GM12872 (cell line): ENCODE data around the gene AGBL2.

Experiments used
- TF ChIP-seq, protein P1 (sequence below): IDR thresholded peaks from 3 replicates; pipeline ENCODE4 v1.5.1; 2011; ENCODE audit warnings: low read depth, mild to moderate bottlenecking, low read length, moderate library complexity; ENCODE audit not compliant: insufficient read depth

The AGBL2 gene

DNA sequence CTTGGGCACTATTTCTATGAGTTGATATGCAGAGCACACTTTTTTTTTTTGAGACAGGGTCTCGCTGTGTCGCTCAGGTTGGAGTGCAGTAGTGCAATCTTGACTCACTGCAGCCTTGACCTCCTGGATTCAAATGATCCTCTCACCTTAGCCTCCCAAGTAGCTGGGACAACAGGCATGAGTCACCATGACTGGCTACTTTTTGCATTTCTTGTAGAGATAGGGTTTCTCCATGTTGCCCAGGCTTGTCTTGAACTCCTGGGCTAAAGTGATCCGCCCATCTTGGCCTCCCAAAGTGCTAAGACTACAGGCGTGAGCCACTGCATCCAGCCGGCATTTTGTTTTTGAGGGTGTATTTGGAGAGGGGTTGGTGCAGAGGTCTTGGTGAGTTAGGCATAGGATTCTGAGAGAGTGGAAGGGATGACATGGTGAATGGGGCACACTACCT is 42.9 kb downstream of the AGBL2 start:
- TF ChIP-seq, protein P1, sequence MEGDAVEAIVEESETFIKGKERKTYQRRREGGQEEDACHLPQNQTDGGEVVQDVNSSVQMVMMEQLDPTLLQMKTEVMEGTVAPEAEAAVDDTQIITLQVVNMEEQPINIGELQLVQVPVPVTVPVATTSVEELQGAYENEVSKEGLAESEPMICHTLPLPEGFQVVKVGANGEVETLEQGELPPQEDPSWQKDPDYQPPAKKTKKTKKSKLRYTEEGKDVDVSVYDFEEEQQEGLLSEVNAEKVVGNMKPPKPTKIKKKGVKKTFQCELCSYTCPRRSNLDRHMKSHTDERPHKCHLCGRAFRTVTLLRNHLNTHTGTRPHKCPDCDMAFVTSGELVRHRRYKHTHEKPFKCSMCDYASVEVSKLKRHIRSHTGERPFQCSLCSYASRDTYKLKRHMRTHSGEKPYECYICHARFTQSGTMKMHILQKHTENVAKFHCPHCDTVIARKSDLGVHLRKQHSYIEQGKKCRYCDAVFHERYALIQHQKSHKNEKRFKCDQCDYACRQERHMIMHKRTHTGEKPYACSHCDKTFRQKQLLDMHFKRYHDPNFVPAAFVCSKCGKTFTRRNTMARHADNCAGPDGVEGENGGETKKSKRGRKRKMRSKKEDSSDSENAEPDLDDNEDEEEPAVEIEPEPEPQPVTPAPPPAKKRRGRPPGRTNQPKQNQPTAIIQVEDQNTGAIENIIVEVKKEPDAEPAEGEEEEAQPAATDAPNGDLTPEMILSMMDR, result no peak

DNA sequence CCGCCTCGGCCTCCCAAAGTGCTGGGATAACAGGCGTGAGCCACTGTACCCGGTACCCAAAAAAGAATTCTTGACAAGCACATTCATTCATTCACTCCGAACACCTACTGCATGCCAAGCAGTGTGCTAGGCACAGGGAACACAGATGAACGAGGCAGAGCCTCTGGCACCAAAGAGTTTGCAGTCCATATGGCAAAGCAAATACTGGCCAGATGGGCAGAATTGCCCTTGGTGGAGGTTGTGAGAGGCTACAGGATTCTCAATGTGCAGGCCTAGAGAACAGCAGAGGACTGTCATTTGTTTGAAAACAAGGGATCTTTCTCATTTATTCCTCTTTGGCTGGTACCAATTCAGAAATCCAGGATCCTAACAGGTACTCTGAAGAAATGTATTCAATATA is 45.3 kb downstream of the AGBL2 start:
- TF ChIP-seq, protein P1, result no peak

DNA sequence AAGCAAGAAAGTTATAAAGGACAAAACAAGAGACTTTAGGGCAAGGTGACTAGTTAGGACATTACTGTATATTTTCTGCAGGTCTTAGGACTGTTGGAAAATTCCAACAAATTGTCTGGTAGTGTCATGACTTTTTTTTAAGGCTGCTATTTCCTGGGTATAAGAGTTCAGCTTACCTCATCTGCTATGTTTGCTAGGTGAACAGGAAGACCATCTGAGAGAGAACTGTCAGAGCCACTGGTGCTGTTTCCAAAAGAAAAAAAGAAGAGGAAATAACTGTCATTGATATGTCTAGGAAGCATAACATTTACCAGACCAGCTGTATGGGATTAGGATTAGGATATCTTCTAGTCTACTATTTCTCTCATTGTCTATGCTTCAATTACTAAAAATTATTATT is 46.5 kb downstream of the AGBL2 start:
- TF ChIP-seq, protein P1, result no peak

DNA sequence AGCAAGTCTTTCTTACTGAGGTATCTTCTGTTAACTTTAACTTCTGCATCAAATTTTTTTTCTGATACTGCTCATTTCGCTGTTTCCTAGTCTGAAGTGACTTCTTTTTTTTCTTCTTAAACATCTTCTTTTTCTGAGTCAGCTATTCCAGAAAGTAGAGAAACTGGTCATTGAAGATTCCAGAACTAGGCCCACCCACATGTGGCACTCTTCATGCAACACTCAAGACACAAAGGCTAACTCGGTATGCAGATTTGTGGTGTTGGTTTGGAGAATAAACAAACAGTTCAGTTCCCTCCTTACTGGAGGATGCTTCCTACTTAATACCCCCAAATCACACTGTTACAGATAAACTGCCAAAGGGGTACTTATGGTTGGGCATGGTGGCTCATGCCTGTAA is 47.6 kb downstream of the AGBL2 start:
- TF ChIP-seq, protein P1, result no peak

DNA sequence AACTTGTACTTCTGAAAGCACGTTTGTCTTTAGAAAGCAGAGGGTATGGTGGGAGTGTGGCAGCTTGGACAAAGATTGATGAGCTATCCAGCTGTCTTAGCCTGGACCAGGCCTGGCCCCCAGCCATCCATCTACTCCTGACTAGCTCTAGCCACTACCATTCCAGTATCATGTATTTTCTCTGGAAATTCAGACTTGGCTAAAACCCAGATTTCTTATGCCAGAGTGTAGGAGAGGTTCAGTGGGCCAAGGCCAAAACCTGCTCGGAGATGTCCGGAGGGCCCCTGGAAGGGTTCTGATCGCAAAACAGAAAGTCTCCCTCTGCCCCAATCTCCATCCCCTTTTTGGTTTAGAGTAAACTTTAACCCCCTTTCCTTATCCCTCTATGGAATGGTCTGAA is 48.0 kb downstream of the AGBL2 start:
- TF ChIP-seq, protein P1, result no peak

DNA sequence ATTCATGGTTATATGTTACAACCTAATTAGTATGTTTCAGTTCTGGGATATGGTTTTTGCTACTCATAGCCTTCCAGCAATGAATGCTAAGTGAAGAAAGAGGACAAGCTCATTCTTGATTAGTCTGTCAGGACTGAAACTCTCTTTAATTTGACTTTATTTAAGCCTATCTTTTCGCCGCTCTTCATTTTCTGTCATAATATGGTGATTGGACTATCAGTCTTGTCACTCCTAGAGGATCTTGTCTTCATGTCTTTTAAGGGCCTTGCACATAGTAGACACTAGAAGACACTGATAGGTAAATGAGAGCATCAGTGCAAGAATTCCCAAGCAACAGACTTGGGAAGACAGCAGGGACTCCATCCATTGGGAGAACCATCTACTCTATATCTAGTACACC is 53.9 kb downstream of the AGBL2 start:
- TF ChIP-seq, protein P1, result no peak

DNA sequence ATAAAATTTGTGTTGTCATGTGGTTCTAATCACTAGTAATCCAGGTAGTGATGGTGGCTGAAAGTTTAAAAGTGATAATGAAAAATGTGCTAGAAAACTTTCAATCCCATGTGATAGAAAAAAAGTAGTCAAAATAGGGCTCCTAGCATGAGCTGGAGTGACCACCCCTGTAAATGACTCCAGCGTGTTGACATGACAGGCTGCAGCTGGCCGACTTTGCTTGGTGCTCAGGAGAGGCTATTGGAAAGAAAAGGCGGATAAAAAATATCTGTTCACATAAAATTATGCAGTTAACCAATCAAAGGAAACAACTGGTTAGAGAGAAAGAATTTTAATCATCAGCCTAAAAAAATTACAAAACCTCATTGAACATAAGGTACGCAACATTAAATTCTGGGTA is 55.9 kb downstream of the AGBL2 start:
- TF ChIP-seq, protein P1, result no peak
